ENCODE measurements around the gene ATXN1. TPM values are rescaled to one million over a fixed set of nuclear protein-coding genes. Genes with fewer than 3 reads are reported as not detected.

The ATXN1 gene
- total and polyA plus RNA-seq, 7 experiments from 2014 or later: 1.5 to 82.7 (median 42.4) TPM

- ATAC-seq (no peak), DNase-seq (no peak)
- Mint-ChIP-seq H3K27me3 (peaks cover 0 to 4% (median 0%) of the 10 kb centered on the region in 5 donors), H3K9me3 (peaks cover 0 to 5% (median 0%) of the 10 kb centered on the region in 11 donors), H3K4me3 (peak overlapping the region in 1 of 10 donors; percentile 44), H3K4me1 (peaks cover 24 to 62% (median 45%) of the 10 kb centered on the region in 7 donors), H3K27ac (peak overlapping the region in 1 of 9 donors; percentile 26), H3K36me3 (peaks cover 0 to 3% (median 0%) of the 10 kb centered on the region in 5 donors)
- Histone ChIP-seq H3K4me1 (ENCODE audit: control insufficient read depth in 2 of 2, insufficient read depth in 2 of 2, low read length in 2 of 2) (peaks cover 23 to 43% of the 10 kb centered on the region in 2 donors), H3K36me3 (ENCODE audit: control insufficient read depth in 2 of 3, insufficient read depth in 3 of 3, low read length in 3 of 3) (no peaks in the 10 kb centered on the region), H3K9me3 (ENCODE audit: control insufficient read depth in 2 of 3, low read length in 3 of 3) (no peaks in the 10 kb centered on the region), H3K27ac (ENCODE audit: low read depth, low read length) (no peak overlapping the region), H3K4me3 (ENCODE audit: low read length) (no peak overlapping the region), H3K27me3 (ENCODE audit: control insufficient read depth in 2 of 2, insufficient read depth in 2 of 2, low read length in 2 of 2) (no peaks in the 10 kb centered on the region)
- ChIA-PET POLR2A (no interaction called here), CTCF (interaction anchor here (1.8 kb wide), 1 partner anchor 433 kb away, joined by 6 read pairs; no protein-coding TSS in a partner anchor)
- intact Hi-C loops (cut with micrococcal nuclease): loop anchor here (5.0 to 10.0 kb wide), 5 partner anchors 50 to 1100 kb away; partner anchors contain the start of gene DTNBP1 (in 1 of the 2)
These were observed 4.0 kb upstream of the ATXN1 start for GRCh38 chr6:16765235-16765634.

DNA sequence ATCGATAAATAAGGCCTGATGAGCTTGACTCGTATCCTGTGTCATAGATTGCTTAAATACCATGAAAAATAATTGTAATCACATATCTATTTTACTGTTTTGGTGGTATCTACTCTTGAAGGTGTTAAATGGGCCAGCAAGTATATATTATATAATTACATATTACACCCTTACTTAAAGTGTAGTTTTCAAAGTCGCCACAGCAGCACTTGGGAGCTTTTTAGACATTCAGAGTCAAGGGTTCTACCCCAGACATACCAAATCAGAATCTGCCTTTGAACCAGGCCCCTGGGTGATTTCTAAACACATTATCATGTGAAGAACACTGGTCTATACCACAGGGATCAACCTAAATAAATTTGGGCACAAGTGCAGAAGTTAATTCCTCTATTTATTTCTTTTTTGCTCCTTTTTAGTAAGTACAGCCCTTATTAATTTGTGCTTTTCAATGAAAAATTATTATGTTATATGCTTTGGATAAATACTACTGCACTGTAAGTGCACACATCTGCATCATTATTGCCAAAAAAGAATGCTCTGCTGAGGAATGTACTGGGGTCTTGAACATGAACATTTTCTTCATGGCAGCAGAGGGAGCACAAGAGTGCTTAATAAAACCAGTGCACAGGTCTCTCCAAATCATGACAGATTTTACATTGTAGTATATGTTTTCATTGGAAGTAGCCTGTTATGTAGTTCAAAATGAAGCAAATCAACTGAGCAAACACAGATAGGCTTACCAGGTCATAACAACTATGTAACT is 3.1 kb upstream of the ATXN1 start:
- Mint-ChIP-seq H3K27ac (peak overlapping the region in 6 of 9 donors; percentile 17 to 98 (median 44)), H3K9me3 (peaks cover 0 to 5% (median 0%) of the 10 kb centered on the region in 11 donors), H3K27me3 (peaks cover 0 to 4% (median 0%) of the 10 kb centered on the region in 5 donors), H3K36me3 (peaks cover 0 to 3% (median 0%) of the 10 kb centered on the region in 5 donors), H3K4me3 (peak overlapping the region in 4 of 10 donors; percentile 37 to 98 (median 80)), H3K4me1 (peaks cover 21 to 58% (median 41%) of the 10 kb centered on the region in 7 donors)
- Histone ChIP-seq H3K9me3 (ENCODE audit: control insufficient read depth in 2 of 3, low read length in 3 of 3) (no peaks in the 10 kb centered on the region), H3K27me3 (ENCODE audit: control insufficient read depth in 2 of 2, insufficient read depth in 2 of 2, low read length in 2 of 2) (no peaks in the 10 kb centered on the region), H3K27ac (ENCODE audit: low read depth, low read length) (no peak overlapping the region), H3K4me1 (ENCODE audit: control insufficient read depth in 2 of 2, insufficient read depth in 2 of 2, low read length in 2 of 2) (peaks cover 17 to 34% of the 10 kb centered on the region in 2 donors), H3K4me3 (ENCODE audit: low read length) (no peak overlapping the region), H3K36me3 (ENCODE audit: control insufficient read depth in 2 of 3, insufficient read depth in 3 of 3, low read length in 3 of 3) (peaks cover 0 to 6% (median 0%) of the 10 kb centered on the region in 3 experiments)
- peak in 2 of 9 donors; percentile 17 to 19 for DNase-seq
- CTCF ChIA-PET: interaction anchor here (0.6 to 3.0 kb wide), 8 partner anchors 10 to 446 kb away, joined by 4 to 13 read pairs (median 6); no protein-coding TSS in a partner anchor
- POLR2A ChIA-PET: no interaction called here
- no peak for ATAC-seq
- intact Hi-C loops (cut with micrococcal nuclease): loop anchor here (1.0 to 10.0 kb wide), 11 partner anchors 50 to 1623 kb away; partner anchors contain the start of genes DTNBP1 (in 1 of the 2), JARID2 (in 1 of the 2), KDM1B (in 1 of the 2) and NUP153 (in 1 of the 2)

DNA sequence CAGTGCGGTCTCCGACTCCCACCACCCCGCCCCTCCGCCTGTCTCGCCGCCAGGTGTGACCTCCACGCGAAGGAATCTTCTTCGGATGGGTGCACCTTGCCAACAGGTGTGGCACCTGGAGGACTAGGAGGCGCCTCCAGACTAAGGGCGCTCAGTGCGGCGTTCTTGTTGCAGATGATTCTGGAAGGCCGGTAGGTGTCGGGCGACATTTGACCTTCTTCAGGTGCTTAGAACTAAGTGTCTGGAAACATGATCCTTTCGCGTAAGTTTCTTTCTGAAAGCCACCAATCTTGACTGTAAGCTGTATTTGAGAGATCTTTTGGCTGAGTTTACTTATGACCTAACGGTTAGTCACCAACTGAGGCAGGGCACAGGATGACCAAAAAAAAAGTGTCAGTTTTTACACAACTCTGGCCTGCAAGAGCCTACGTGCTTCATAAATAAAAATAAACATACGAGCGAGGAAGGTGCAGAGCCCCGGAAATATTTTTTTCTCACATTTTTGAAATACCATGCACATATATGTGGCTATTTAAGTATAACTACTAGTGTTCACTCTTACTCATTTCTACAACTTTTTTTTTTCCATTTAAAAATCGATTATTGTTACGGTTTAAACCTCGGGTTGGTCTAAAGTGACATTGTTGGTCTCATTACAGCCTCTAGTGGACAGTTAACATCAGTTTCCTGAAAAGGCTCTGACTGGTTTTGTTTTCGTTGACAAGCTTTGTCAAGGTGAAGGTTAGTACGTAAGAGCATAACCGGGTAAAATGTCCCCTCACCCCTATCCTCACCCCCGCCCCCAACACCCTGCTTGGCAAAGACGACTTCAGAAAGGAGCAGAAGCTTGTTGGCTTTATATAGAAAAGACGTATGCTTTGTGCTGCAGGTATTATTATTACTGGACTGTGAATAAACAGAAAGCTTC is 1.6 kb upstream of the ATXN1 start:
- Mint-ChIP-seq H3K27ac (peak overlapping the region; percentile 93 to 100 (median 97)), H3K4me3 (peak overlapping the region; percentile 87 to 100 (median 98)), H3K27me3 (peaks cover 0 to 4% (median 0%) of the 10 kb centered on the region in 5 donors), H3K9me3 (peaks cover 0 to 5% (median 0%) of the 10 kb centered on the region in 11 donors), H3K4me1 (peaks cover 18 to 61% (median 41%) of the 10 kb centered on the region in 7 donors), H3K36me3 (peaks cover 0 to 11% (median 0%) of the 10 kb centered on the region in 5 donors)
- Histone ChIP-seq H3K27ac (ENCODE audit: low read depth, low read length) (peak overlapping the region; percentile 95), H3K4me3 (ENCODE audit: low read length) (peak overlapping the region; percentile 79), H3K4me1 (ENCODE audit: control insufficient read depth in 2 of 2, insufficient read depth in 2 of 2, low read length in 2 of 2) (peaks cover 7 to 33% of the 10 kb centered on the region in 2 donors), H3K27me3 (ENCODE audit: control insufficient read depth in 2 of 2, insufficient read depth in 2 of 2, low read length in 2 of 2) (no peaks in the 10 kb centered on the region), H3K9me3 (ENCODE audit: control insufficient read depth in 2 of 3, low read length in 3 of 3) (no peaks in the 10 kb centered on the region), H3K36me3 (ENCODE audit: control insufficient read depth in 2 of 3, insufficient read depth in 3 of 3, low read length in 3 of 3) (peaks cover 0 to 6% (median 0%) of the 10 kb centered on the region in 3 experiments)
- DNase-seq: peak; percentile 23 to 83 (median 48)
- CTCF ChIA-PET: interaction anchor here (0.6 to 3.0 kb wide), 16 partner anchors 9 to 835 kb away, joined by 3 to 18 read pairs (median 4); no protein-coding TSS in a partner anchor
- peak; percentile 48 for ATAC-seq
- intact Hi-C loops (cut with micrococcal nuclease): loop anchor here (1.0 to 10.0 kb wide), 13 partner anchors 48 to 1624 kb away; partner anchors contain the start of genes DEK (in 1 of the 2), DTNBP1 (in 1 of the 2), JARID2 (in 1 of the 2) and KDM1B (in 1 of the 2)
- POLR2A ChIA-PET: interaction anchor here (0.6 to 2.2 kb wide), 7 partner anchors 7 to 443 kb away, joined by 3 to 15 read pairs (median 4); no protein-coding TSS in a partner anchor

- Histone ChIP-seq H3K4me3 (ENCODE audit: low read length) (peak overlapping the region; percentile 79), H3K36me3 (ENCODE audit: control insufficient read depth in 2 of 3, insufficient read depth in 3 of 3, low read length in 3 of 3) (peaks cover 0 to 6% (median 0%) of the 10 kb centered on the region in 3 experiments), H3K27me3 (ENCODE audit: control insufficient read depth in 2 of 2, insufficient read depth in 2 of 2, low read length in 2 of 2) (no peaks in the 10 kb centered on the region), H3K4me1 (ENCODE audit: control insufficient read depth in 2 of 2, insufficient read depth in 2 of 2, low read length in 2 of 2) (peaks cover 7 to 34% of the 10 kb centered on the region in 2 donors), H3K27ac (ENCODE audit: low read depth, low read length) (peak overlapping the region; percentile 95), H3K9me3 (ENCODE audit: control insufficient read depth in 2 of 3, low read length in 3 of 3) (no peaks in the 10 kb centered on the region)
- peak; percentile 0 for ATAC-seq
- intact Hi-C loops (cut with micrococcal nuclease): loop anchor here (1.0 to 10.0 kb wide), 12 partner anchors 47 to 1625 kb away; partner anchors contain the start of genes DEK (in 1 of the 2), DTNBP1 (in 1 of the 2), JARID2 (in 1 of the 2) and KDM1B (in 1 of the 2)
- no peak for DNase-seq
- Mint-ChIP-seq H3K27me3 (peaks cover 0 to 4% (median 0%) of the 10 kb centered on the region in 5 donors), H3K27ac (peak overlapping the region; percentile 93 to 100 (median 97)), H3K36me3 (peaks cover 0 to 15% (median 0%) of the 10 kb centered on the region in 5 donors), H3K4me1 (peaks cover 18 to 62% (median 42%) of the 10 kb centered on the region in 7 donors), H3K9me3 (peaks cover 0 to 5% (median 0%) of the 10 kb centered on the region in 11 donors), H3K4me3 (peak overlapping the region; percentile 87 to 100 (median 98))
- ChIA-PET POLR2A (interaction anchor here (0.9 to 2.2 kb wide), 3 partner anchors 9 to 442 kb away, joined by 3 to 15 read pairs (median 7); no protein-coding TSS in a partner anchor), CTCF (interaction anchor here (0.8 to 3.0 kb wide), 6 partner anchors 10 to 251 kb away, joined by 3 to 18 read pairs (median 9); no protein-coding TSS in a partner anchor)
These were observed 949 bp upstream of the ATXN1 start for GRCh38 chr6:16762268-16762549.

- Mint-ChIP-seq H3K36me3 (peaks cover 0 to 15% (median 0%) of the 10 kb centered on the region in 5 donors), H3K4me1 (peaks cover 18 to 61% (median 42%) of the 10 kb centered on the region in 7 donors), H3K27me3 (peaks cover 0 to 4% (median 0%) of the 10 kb centered on the region in 5 donors), H3K27ac (peak overlapping the region; percentile 95 to 100 (median 97)), H3K4me3 (peak overlapping the region; percentile 87 to 100 (median 98)), H3K9me3 (peaks cover 0 to 5% (median 0%) of the 10 kb centered on the region in 11 donors)
- ChIA-PET CTCF (interaction anchor here (0.7 to 3.0 kb wide), 7 partner anchors 10 to 439 kb away, joined by 3 to 18 read pairs (median 5); no protein-coding TSS in a partner anchor), POLR2A (interaction anchor here (0.9 to 2.2 kb wide), 3 partner anchors 9 to 442 kb away, joined by 3 to 15 read pairs (median 7); no protein-coding TSS in a partner anchor)
- Histone ChIP-seq H3K9me3 (ENCODE audit: control insufficient read depth in 2 of 3, low read length in 3 of 3) (no peaks in the 10 kb centered on the region), H3K27ac (ENCODE audit: low read depth, low read length) (peak overlapping the region; percentile 95), H3K27me3 (ENCODE audit: control insufficient read depth in 2 of 2, insufficient read depth in 2 of 2, low read length in 2 of 2) (no peaks in the 10 kb centered on the region), H3K4me1 (ENCODE audit: control insufficient read depth in 2 of 2, insufficient read depth in 2 of 2, low read length in 2 of 2) (peaks cover 7 to 34% of the 10 kb centered on the region in 2 donors), H3K4me3 (ENCODE audit: low read length) (peak overlapping the region; percentile 91), H3K36me3 (ENCODE audit: control insufficient read depth in 2 of 3, insufficient read depth in 3 of 3, low read length in 3 of 3) (peaks cover 0 to 6% (median 0%) of the 10 kb centered on the region in 3 experiments)
- DNase-seq (peak; percentile 68 to 92 (median 81)), ATAC-seq (peak; percentile 72)
- intact Hi-C loops (cut with micrococcal nuclease): loop anchor here (1.0 to 10.0 kb wide), 28 partner anchors 8 to 1626 kb away; partner anchors contain the start of genes DTNBP1 (in 2 of the 2), KDM1B (in 2 of the 2), NUP153 (in 2 of the 2) and TPMT (in 2 of the 2)
These were observed 409 bp upstream of the ATXN1 start for GRCh38 chr6:16761471-16762267.
